Measurements from ENCODE around the gene BSDC1. TPM values are rescaled to one million over a fixed set of nuclear protein-coding genes. Genes with fewer than 3 reads are reported as not detected.

The BSDC1 gene
- total and polyA plus RNA-seq, 2 of the 13 experiments (the other 11 are each of a cell fraction or from before 2014, with no cell fraction given), result 40.3 to 64.2 TPM

- TF ChIP-seq, protein P1, sequence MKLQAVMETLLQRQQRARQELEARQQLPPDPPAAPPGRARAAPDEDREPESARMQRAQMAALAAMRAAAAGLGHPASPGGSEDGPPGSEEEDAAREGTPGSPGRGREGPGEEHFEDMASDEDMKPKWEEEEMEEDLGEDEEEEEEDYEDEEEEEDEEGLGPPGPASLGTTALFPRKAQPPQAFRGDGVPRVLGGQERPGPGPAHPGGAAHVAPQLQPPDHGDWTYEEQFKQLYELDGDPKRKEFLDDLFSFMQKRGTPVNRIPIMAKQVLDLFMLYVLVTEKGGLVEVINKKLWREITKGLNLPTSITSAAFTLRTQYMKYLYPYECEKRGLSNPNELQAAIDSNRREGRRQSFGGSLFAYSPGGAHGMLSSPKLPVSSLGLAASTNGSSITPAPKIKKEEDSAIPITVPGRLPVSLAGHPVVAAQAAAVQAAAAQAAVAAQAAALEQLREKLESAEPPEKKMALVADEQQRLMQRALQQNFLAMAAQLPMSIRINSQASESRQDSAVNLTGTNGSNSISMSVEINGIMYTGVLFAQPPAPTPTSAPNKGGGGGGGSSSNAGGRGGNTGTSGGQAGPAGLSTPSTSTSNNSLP (IDR thresholded peaks at IDR 0.05; ENCODE audit: low read depth, low read length), result no peak
- TF ChIP-seq SUZ12 (IDR thresholded peaks at IDR 0.05; ENCODE audit: low read depth, low read length) (no peak), MED1 (CRISPR knock-in tag; IDR thresholded peaks at IDR 0.05) (peak; percentile 44; the same call in 1 of the 2 replicates), SOX6 (IDR thresholded peaks at IDR 0.05) (no peak), SOX6 (CRISPR knock-in tag; IDR thresholded peaks at IDR 0.05) (no peak), ZNF329 (CRISPR knock-in tag; IDR thresholded peaks at IDR 0.05; ENCODE audit: low read depth) (no peak), KAT8 (CRISPR knock-in tag; IDR thresholded peaks at IDR 0.05) (0 out of 2 replicates have a peak, but pooled peaks have one; percentile 19), RAD21 (CRISPR knock-in tag; IDR thresholded peaks at IDR 0.05) (peak; percentile 85), ZNF331 (CRISPR knock-in tag; IDR thresholded peaks at IDR 0.05) (peak; percentile 32; the same call in 1 of the 2 replicates), MBD4 (IDR thresholded peaks at IDR 0.05; ENCODE audit: borderline replicate concordance, low read length) (no peak), HDAC2 (CRISPR knock-in tag; IDR thresholded peaks at IDR 0.05) (0 out of 2 replicates have a peak, but pooled peaks have one; percentile 15), AGO1 (IDR thresholded peaks at IDR 0.05; ENCODE audit: low read depth, low read length, poor library complexity, severe bottlenecking) (peak; percentile 0), ZNF274 (CRISPR knock-in tag; IDR thresholded peaks at IDR 0.05) (no peak), ZBTB34 (CRISPR knock-in tag; IDR thresholded peaks at IDR 0.05) (no peak), ZNF367 (CRISPR knock-in tag; IDR thresholded peaks at IDR 0.05; ENCODE audit: borderline replicate concordance) (no peak), GATA4 (IDR thresholded peaks at IDR 0.05; ENCODE audit: borderline replicate concordance, low read depth) (no peak), TBP (CRISPR knock-in tag; IDR thresholded peaks at IDR 0.05) (no peak), ZFP90 (CRISPR knock-in tag; IDR thresholded peaks at IDR 0.05; ENCODE audit: borderline replicate concordance) (0 out of 2 replicates have a peak, but pooled peaks have one; percentile 10), ZNF275 (CRISPR knock-in tag; IDR thresholded peaks at IDR 0.05; ENCODE audit: borderline replicate concordance) (no peak)
- TF ChIP-seq, protein P2, sequence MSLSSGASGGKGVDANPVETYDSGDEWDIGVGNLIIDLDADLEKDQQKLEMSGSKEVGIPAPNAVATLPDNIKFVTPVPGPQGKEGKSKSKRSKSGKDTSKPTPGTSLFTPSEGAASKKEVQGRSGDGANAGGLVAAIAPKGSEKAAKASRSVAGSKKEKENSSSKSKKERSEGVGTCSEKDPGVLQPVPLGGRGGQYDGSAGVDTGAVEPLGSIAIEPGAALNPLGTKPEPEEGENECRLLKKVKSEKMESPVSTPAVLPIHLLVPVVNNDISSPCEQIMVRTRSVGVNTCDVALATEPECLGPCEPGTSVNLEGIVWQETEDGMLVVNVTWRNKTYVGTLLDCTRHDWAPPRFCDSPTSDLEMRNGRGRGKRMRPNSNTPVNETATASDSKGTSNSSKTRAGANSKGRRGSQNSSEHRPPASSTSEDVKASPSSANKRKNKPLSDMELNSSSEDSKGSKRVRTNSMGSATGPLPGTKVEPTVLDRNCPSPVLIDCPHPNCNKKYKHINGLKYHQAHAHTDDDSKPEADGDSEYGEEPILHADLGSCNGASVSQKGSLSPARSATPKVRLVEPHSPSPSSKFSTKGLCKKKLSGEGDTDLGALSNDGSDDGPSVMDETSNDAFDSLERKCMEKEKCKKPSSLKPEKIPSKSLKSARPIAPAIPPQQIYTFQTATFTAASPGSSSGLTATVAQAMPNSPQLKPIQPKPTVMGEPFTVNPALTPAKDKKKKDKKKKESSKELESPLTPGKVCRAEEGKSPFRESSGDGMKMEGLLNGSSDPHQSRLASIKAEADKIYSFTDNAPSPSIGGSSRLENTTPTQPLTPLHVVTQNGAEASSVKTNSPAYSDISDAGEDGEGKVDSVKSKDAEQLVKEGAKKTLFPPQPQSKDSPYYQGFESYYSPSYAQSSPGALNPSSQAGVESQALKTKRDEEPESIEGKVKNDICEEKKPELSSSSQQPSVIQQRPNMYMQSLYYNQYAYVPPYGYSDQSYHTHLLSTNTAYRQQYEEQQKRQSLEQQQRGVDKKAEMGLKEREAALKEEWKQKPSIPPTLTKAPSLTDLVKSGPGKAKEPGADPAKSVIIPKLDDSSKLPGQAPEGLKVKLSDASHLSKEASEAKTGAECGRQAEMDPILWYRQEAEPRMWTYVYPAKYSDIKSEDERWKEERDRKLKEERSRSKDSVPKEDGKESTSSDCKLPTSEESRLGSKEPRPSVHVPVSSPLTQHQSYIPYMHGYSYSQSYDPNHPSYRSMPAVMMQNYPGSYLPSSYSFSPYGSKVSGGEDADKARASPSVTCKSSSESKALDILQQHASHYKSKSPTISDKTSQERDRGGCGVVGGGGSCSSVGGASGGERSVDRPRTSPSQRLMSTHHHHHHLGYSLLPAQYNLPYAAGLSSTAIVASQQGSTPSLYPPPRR (CRISPR knock-in tag; IDR thresholded peaks at IDR 0.05; ENCODE audit: borderline replicate concordance), result no peak; the same call in 1 of the 2 replicates
Measured at GRCh38 chr1:32334864-32335534, 59.2 kb downstream of the BSDC1 start (continued).

All from HepG2 (cell line).